Ascending aorta (tissue), 2 donors: Measurements from ENCODE around the gene ULK2. TPM values are rescaled to one million over a fixed set of nuclear protein-coding genes. Genes with fewer than 3 reads are reported as not detected.
A peak's percentile ranks its signal among the peaks of the same experiment; 100 is the strongest.

Experiments used
- DNase-seq, 2 donors: peaks; one replicate each; pipeline ENCODE4 v3.0.0-alpha.2; 2019; ENCODE audit warnings: low spot score in 2 of 2
- H3K27ac ChIP-seq, 2 donors: fragments of 200-600 bp; sonication (generic); one replicate each; pipeline ENCODE4 v1.5.1; 2016 to 2017; ENCODE audit warnings: mild to moderate bottlenecking in 1 of 2
- H3K27me3 ChIP-seq: fragments of 200-600 bp; sonication (generic); one replicate; pipeline ENCODE4 v1.5.1; 2017
- H3K36me3 ChIP-seq, 2 donors: fragments of 200-600 bp; sonication (generic); one replicate each; pipeline ENCODE4 v1.5.1; 2016
- H3K4me1 ChIP-seq, 2 donors: fragments of 200-600 bp; sonication (generic); one replicate each; pipeline ENCODE4 v1.5.1; 2016 to 2017; ENCODE audit warnings: mild to moderate bottlenecking in 1 of 2
- H3K4me3 ChIP-seq, 2 donors: fragments of 200-600 bp; sonication (generic); one replicate each; pipeline ENCODE4 v1.5.1; 2016 to 2017; ENCODE audit warnings: mild to moderate bottlenecking in 1 of 2
- H3K9me3 ChIP-seq, 2 donors: fragments of 200-600 bp; sonication (generic); one replicate each; pipeline ENCODE4 v1.5.1; 2016
- CTCF ChIP-seq, 3 experiments: fragments of 200-600 bp in 2 of 3; fragments of 450-650 bp in 1 of 3; sonication (generic) in 2 of 3; IDR thresholded peaks; one replicate each; pipeline ENCODE4 v1.5.1; 2016 to 2019; ENCODE audit warnings: antibody characterized with exemption in 3 of 3, mild to moderate bottlenecking in 1 of 3, moderate library complexity in 1 of 3
- intact Hi-C: fragments of 100-400 bp; cut with DNase I; formaldehyde crosslinking; loops from one replicate; pipeline ENCODE4 v1.15.1; 2023
- total RNA-seq: library from RNA; depleted of rRNA; stranded (reverse); fragments of >200 nt; gene quantifications from one replicate; pipeline ENCODE4 v1.1.0, GENCODE V29; 2016

ULK2 gene
- total RNA-seq, 1 donor from 2014 or later = 7.1 TPM

- peak in 1 of 2 donors; percentile 46 for DNase-seq
- Histone ChIP-seq H3K4me1 (no peaks in the 10 kb centered on the region), H3K36me3 (no peaks in the 10 kb centered on the region), H3K9me3 (no peaks in the 10 kb centered on the region), H3K27me3 (no peaks in the 10 kb centered on the region), H3K27ac (no peak overlapping the region), H3K4me3 (no peak overlapping the region)
- TF ChIP-seq CTCF (IDR thresholded peaks at IDR 0.05) = no peak
- intact Hi-C loops = no loop called here
These were observed 107.9 kb downstream of the ULK2 start for GRCh38 chr17:19759568-19760549.

- peaks cover 10 to 20% of the 10 kb centered on the region in 2 donors for H3K4me1 ChIP-seq
- no peak for TF ChIP-seq CTCF (IDR thresholded peaks at IDR 0.05)
- no peak for DNase-seq
- no peak overlapping the region for H3K4me3 ChIP-seq
- no peaks in the 10 kb centered on the region for H3K9me3 ChIP-seq
- H3K27me3 ChIP-seq = no peaks in the 10 kb centered on the region
- H3K36me3 ChIP-seq = no peaks in the 10 kb centered on the region
- intact Hi-C loops = no loop called here
- H3K27ac ChIP-seq = no peak overlapping the region
These were observed 110.1 kb downstream of the ULK2 start for GRCh38 chr17:19757536-19758180.

- intact Hi-C loops = no loop called here
- no peaks in the 10 kb centered on the region for H3K27me3 ChIP-seq
- no peak for DNase-seq
- H3K4me3 ChIP-seq = no peak overlapping the region
- TF ChIP-seq CTCF (IDR thresholded peaks at IDR 0.05) = no peak
- no peak overlapping the region for H3K27ac ChIP-seq
- H3K36me3 ChIP-seq = no peaks in the 10 kb centered on the region
- H3K9me3 ChIP-seq = no peaks in the 10 kb centered on the region
- H3K4me1 ChIP-seq = peaks cover 10 to 27% of the 10 kb centered on the region in 2 donors
These were observed 111.2 kb downstream of the ULK2 start for GRCh38 chr17:19756546-19756945.

- TF ChIP-seq CTCF (IDR thresholded peaks at IDR 0.05) = no peak
- no peaks in the 10 kb centered on the region for H3K9me3 ChIP-seq
- H3K27ac ChIP-seq = no peak overlapping the region
- H3K4me3 ChIP-seq = no peak overlapping the region
- no peaks in the 10 kb centered on the region for H3K27me3 ChIP-seq
- DNase-seq = no peak
- H3K4me1 ChIP-seq = peaks cover 10 to 27% of the 10 kb centered on the region in 2 donors
- no peaks in the 10 kb centered on the region for H3K36me3 ChIP-seq
- intact Hi-C loops = no loop called here
These were observed 111.8 kb downstream of the ULK2 start for GRCh38 chr17:19755821-19756510.

GRCh38 chr17:19755392-19755791 lies 112.3 kb downstream of the ULK2 start:
- DNase-seq = no peak
- Histone ChIP-seq H3K4me1 (peaks cover 10 to 27% of the 10 kb centered on the region in 2 donors), H3K4me3 (no peak overlapping the region), H3K9me3 (no peaks in the 10 kb centered on the region), H3K27ac (no peak overlapping the region), H3K27me3 (no peaks in the 10 kb centered on the region), H3K36me3 (no peaks in the 10 kb centered on the region)
- no peak for TF ChIP-seq CTCF (IDR thresholded peaks at IDR 0.05)
- intact Hi-C loops = no loop called here
